ENCODE results near the gene NRL.

The NRL gene

GRCh38 chr14:24114532-24115421 is at the start of gene NRL, which contains the start of gene DCAF11:
NRL (minus strand) TSS chr14:24114949; CDS start chr14:24082848, 32,101 bp downstream.
DCAF11 (plus strand) TSS chr14:24114777; CDS start chr14:24115595, 818 bp downstream.
- DNase-seq, result peak; percentile 99

GRCh38 chr14:24162093-24162492 is 47.3 kb upstream of the NRL start:
- no peak for DNase-seq

- peak; percentile 74 for DNase-seq
Observed at GRCh38 chr14:24160850-24161804, 46.4 kb upstream of the NRL start, which contains the start of gene IRF9. IRF9 (plus strand) TSS chr14:24161265; CDS start chr14:24162145, 880 bp downstream.

- no peak for DNase-seq
Observed at GRCh38 chr14:24160499-24160849, 45.7 kb upstream of the NRL start.

GRCh38 chr14:24159777-24160498 is 45.2 kb upstream of the NRL start:
- DNase-seq, result no peak

GRCh38 chr14:24157331-24157730 is 42.6 kb upstream of the NRL start:
- no peak for DNase-seq

- DNase-seq, result no peak
Observed at GRCh38 chr14:24156840-24157239, 42.1 kb upstream of the NRL start.

- no peak for DNase-seq
Observed at GRCh38 chr14:24155100-24155499, 40.4 kb upstream of the NRL start.

GRCh38 chr14:24151404-24152080 is 36.8 kb upstream of the NRL start:
- DNase-seq, result no peak

- no peak for DNase-seq
Observed at GRCh38 chr14:24150993-24151392, 36.2 kb upstream of the NRL start.

- DNase-seq, result no peak
Observed at GRCh38 chr14:24150567-24150966, 35.8 kb upstream of the NRL start.

GRCh38 chr14:24150061-24150460 is 35.3 kb upstream of the NRL start:
- DNase-seq, result no peak

GRCh38 chr14:24149302-24149969 is 34.7 kb upstream of the NRL start:
- DNase-seq, result no peak

- no peak for DNase-seq
Observed at GRCh38 chr14:24147761-24148428, 33.1 kb upstream of the NRL start.

GRCh38 chr14:24146978-24147760 is 32.4 kb upstream of the NRL start, which contains the start of gene RNF31:
RNF31 (plus strand) TSS chr14:24147498; CDS start chr14:24147699, 201 bp downstream.
- DNase-seq, result peak; percentile 96

- DNase-seq, result peak; percentile 96
Observed at GRCh38 chr14:24146453-24146977, 31.8 kb upstream of the NRL start, which contains the start of gene PSME2. PSME2 (minus strand) TSS chr14:24146610; CDS start chr14:24146581, 29 bp downstream.

- DNase-seq, result no peak
Observed at GRCh38 chr14:24145690-24146452, 31.1 kb upstream of the NRL start.

- no peak for DNase-seq
Observed at GRCh38 chr14:24145219-24145618, 30.5 kb upstream of the NRL start.

GRCh38 chr14:24144451-24144850 is 29.7 kb upstream of the NRL start:
- DNase-seq, result no peak

Measured in NCI-H187 treated with DMSO at 0.1 percent for 48 hours (cell line).